Measurements from ENCODE around the gene BTG2. TPM values are rescaled to one million over a fixed set of nuclear protein-coding genes. Genes with fewer than 3 reads are reported as not detected.

The BTG2 gene
- total RNA-seq, 1 experiment from 2014 or later: 24.2 TPM

- no peak for TF ChIP-seq ZBTB33 (IDR thresholded peaks at IDR 0.05; ENCODE audit: extremely low read depth, insufficient replicate concordance, low read length)
Observed at GRCh38 chr1:203268901-203269653, 36.2 kb upstream of the BTG2 start (continued).

- H2AFZ ChIP-seq (ENCODE audit: low read depth, low read length, poor library complexity, severe bottlenecking): no peak overlapping the region
- no peaks in the 10 kb centered on the region for H4K20me1 ChIP-seq (ENCODE audit: insufficient read depth)
- no peak overlapping the region for H3K4me3 ChIP-seq (replicated peaks in 1 of 2; ENCODE audit: low read depth in 1 of 2, low read length in 2 of 2)
- no peaks in the 10 kb centered on the region for H3K27me3 ChIP-seq (ENCODE audit: insufficient read depth, low read length)
- no TSS peak for BruUV-seq (replicated peaks)
- no peak overlapping the region for H3K9ac ChIP-seq (ENCODE audit: low read length)
- peaks cover 0 to 35% of the 10 kb centered on the region in 2 experiments; a peak in 2 of 4 replicates for H3K4me1 ChIP-seq (ENCODE audit: control insufficient read depth in 1 of 2, insufficient read depth in 2 of 2, low read length in 2 of 2)
- DNase-seq (ENCODE audit: low read depth, low spot score): no peak
- ATAC-seq: no peak
- ChIA-PET POLR2A (interaction anchor here (1.0 to 1.2 kb wide), 2 partner anchors 37 to 230 kb away, joined by 3 to 5 read pairs; no protein-coding TSS in a partner anchor), CTCF (interaction anchor here (0.5 to 5.6 kb wide), 29 partner anchors 10 to 556 kb away, joined by 3 to 185 read pairs (median 4); partner anchors contain the start of genes ADORA1, PPFIA4 and TMEM183A), RAD21 (ENCODE audit: low non-redundant PET in 1 of 2, low total read pairs in 2 of 2, uncharacterized antibody in 2 of 2, unreplicated experiment in 2 of 2) (interaction anchor here (1.0 to 3.0 kb wide), 4 partner anchors 152 to 230 kb away, joined by 4 to 16 read pairs (median 7); no protein-coding TSS in a partner anchor)
- H3K36me3 ChIP-seq (ENCODE audit: control insufficient read depth in 1 of 2, insufficient read depth in 2 of 2, low read length in 2 of 2): no peaks in the 10 kb centered on the region
- intact Hi-C loops (cut with micrococcal nuclease): loop anchor here (1.0 to 2.0 kb wide), 3 partner anchors 151 to 239 kb away; no protein-coding TSS in a partner anchor
- no peaks in the 10 kb centered on the region for H3K9me2 ChIP-seq (ENCODE audit: insufficient read depth)
- H3K9me3 ChIP-seq (ENCODE audit: control insufficient read depth in 1 of 2, insufficient read depth in 1 of 2, low read depth in 1 of 2, low read length in 2 of 2): no peaks in the 10 kb centered on the region
- no peak overlapping the region for H3K27ac ChIP-seq (ENCODE audit: low read depth, low read length)
- no peak overlapping the region for H3K4me2 ChIP-seq (ENCODE audit: low read length)
- TF ChIP-seq ELF1 (IDR thresholded peaks at IDR 0.05; ENCODE audit: borderline replicate concordance, low read depth) (no peak), CTCF (IDR thresholded peaks at IDR 0.05 in 2 of 3, conservative IDR thresholded peaks at IDR 0.05 in 1 of 3; ENCODE audit: borderline replicate concordance in 1 of 3, insufficient read depth in 1 of 3, low read depth in 2 of 3, low read length in 2 of 3) (no peak), EGR1 (IDR thresholded peaks at IDR 0.05; ENCODE audit: low read depth) (no peak), TCF7L2 (IDR thresholded peaks at IDR 0.05; ENCODE audit: borderline replicate concordance, extremely low read depth, insufficient read depth, insufficient read length) (no peak), SRF (IDR thresholded peaks at IDR 0.05; ENCODE audit: low read depth) (no peak), CBX3 (IDR thresholded peaks at IDR 0.05; ENCODE audit: low read depth) (no peak), EZH2 (IDR thresholded peaks at IDR 0.05) (no peak), JUND (IDR thresholded peaks at IDR 0.05) (no peak), YY1 (IDR thresholded peaks at IDR 0.05; ENCODE audit: extremely low read depth, insufficient replicate concordance, low read depth, low read length) (no peak), CEBPB (IDR thresholded peaks at IDR 0.05; ENCODE audit: low read depth) (no peak), ATF3 (IDR thresholded peaks at IDR 0.05) (no peak), RAD21 (IDR thresholded peaks at IDR 0.05; ENCODE audit: low read depth) (no peak), ZNF274 (IDR thresholded peaks at IDR 0.05; ENCODE audit: low read depth, low read length) (no peak), EZH2phosphoT487 (IDR thresholded peaks at IDR 0.05; ENCODE audit: borderline replicate concordance) (no peak), ZFX (IDR thresholded peaks at IDR 0.05) (no peak)
- no peaks in the 10 kb centered on the region for H3K79me2 ChIP-seq (ENCODE audit: insufficient read depth, low read length)
Observed at GRCh38 chr1:203269654-203270020, 35.7 kb upstream of the BTG2 start.
